Transverse colon (tissue), 4 donors: ENCODE measurements around the gene C6orf47. TPM values are rescaled to one million over a fixed set of nuclear protein-coding genes. Genes with fewer than 3 reads are reported as not detected.

ENCODE experiments used
- DNase-seq: peaks from one replicate; pipeline ENCODE4 v3.0.0-alpha.2; 2019
- H3K27ac ChIP-seq, 4 donors: fragments of 200-600 bp; sonication (generic); 2 replicates each; pipeline ENCODE4 v1.5.1; 2016 to 2018; ENCODE audit warnings: inconsistent platforms in 4 of 4
- H3K27me3 ChIP-seq: fragments of 200-600 bp; sonication (generic); 2 replicates; pipeline ENCODE4 v1.5.1; 2017; ENCODE audit warnings: inconsistent platforms
- H3K36me3 ChIP-seq, 4 donors: fragments of 200-600 bp; sonication (generic); 2 replicates each; pipeline ENCODE4 v1.5.1; 2017 to 2019; ENCODE audit warnings: inconsistent platforms in 4 of 4
- H3K4me1 ChIP-seq, 4 donors: fragments of 200-600 bp; sonication (generic); 2 replicates each; pipeline ENCODE4 v1.5.1; 2017 to 2020; ENCODE audit warnings: inconsistent platforms in 4 of 4
- H3K4me3 ChIP-seq, 4 donors: fragments of 200-600 bp; sonication (generic); 1 replicate in 1 of 4; 2 replicates in 3 of 4; pipeline versions ENCODE4 v1.5.1 to v1.6.1; 2017 to 2019; ENCODE audit warnings: inconsistent platforms in 4 of 4
- H3K9me3 ChIP-seq, 2 donors: fragments of 200-600 bp; sonication (generic); 2 replicates each; pipeline ENCODE4 v1.5.1; 2017 to 2019; ENCODE audit warnings: inconsistent platforms in 2 of 2
- CTCF ChIP-seq, 5 experiments: fragments of 200-600 bp in 3 of 5; fragments of 450-650 bp in 2 of 5; sonication (generic) in 3 of 5; IDR thresholded peaks; 1 replicate in 2 of 5; 2 replicates in 3 of 5; pipeline ENCODE4 v1.5.1; 2016 to 2017; ENCODE audit warnings: antibody characterized with exemption in 5 of 5, inconsistent platforms in 3 of 5, mild to moderate bottlenecking in 2 of 5, moderate library complexity in 1 of 5
- EP300 ChIP-seq: sonication (generic); formaldehyde crosslinking; IDR thresholded peaks from one replicate; pipeline ENCODE4 v1.6.1; 2017; ENCODE audit warnings: antibody characterized with exemption, low read depth
- POLR2A ChIP-seq: fragments of 450-650 bp; IDR thresholded peaks from one replicate; pipeline ENCODE4 v1.6.1; 2016; ENCODE audit warnings: antibody characterized with exemption, mild to moderate bottlenecking, moderate library complexity
- POLR2AphosphoS5 ChIP-seq, 3 donors: sonication (generic); formaldehyde crosslinking; IDR thresholded peaks; one replicate each; pipeline ENCODE4 v1.6.1; 2016; ENCODE audit warnings: antibody characterized with exemption in 3 of 3
- WGBS, 2 donors: methylation state at CpG; one replicate each; pipeline ENCODE4 v1.1.5; 2018; ENCODE audit warnings: low coverage in 1 of 2; 5-methylcytosine and 5-hydroxymethylcytosine counted together
- in situ Hi-C, 4 donors: fragments of 200-750 bp; cut with MboI; loops; one replicate each; pipeline versions ENCODE4 v1.15.0 to v1.15.1; 2017; ENCODE audit warnings: low sequenced_read_pairs in 3 of 4, low pct_ligation_motif_present in 1 of 4, low pct_unique_long_range_greater_than_20kb in 1 of 4
- intact Hi-C: fragments of 100-400 bp; cut with DNase I; formaldehyde crosslinking; loops from one replicate; pipeline ENCODE4 v1.15.1; 2023; ENCODE audit warnings: low total_unique reads
- total RNA-seq, 4 donors: library from RNA; depleted of rRNA; stranded (reverse); fragments of >200 nt; gene quantifications; one replicate each; pipeline ENCODE4 v1.1.0, GENCODE V29; 2016

Gene C6orf47
- total RNA-seq, 4 donors from 2014 or later: 18.7 to 45.7 (median 25.2) TPM

GRCh38 chr6:31639449-31639861 is 21.1 kb downstream of the C6orf47 start:
- Histone ChIP-seq H3K4me1 (no peaks in the 10 kb centered on the region), H3K27ac (no peak overlapping the region), H3K4me3 (no peak overlapping the region), H3K27me3 (no peaks in the 10 kb centered on the region), H3K36me3 (peaks cover 0 to 83% (median 41%) of the 10 kb centered on the region in 4 donors), H3K9me3 (no peaks in the 10 kb centered on the region)
- in situ Hi-C loops: no loop called here
- WGBS, 2 donors: 78 to 81% methylated on average over 5 to 10 of the region's 10 CpGs
- intact Hi-C loops: no loop called here
- no peak for TF ChIP-seq POLR2A
- TF ChIP-seq CTCF (IDR thresholded peaks at IDR 0.05): no peak
- DNase-seq: no peak

- in situ Hi-C loops (no loop called here), intact Hi-C loops (no loop called here)
- WGBS, 2 donors: 75 to 93% methylated on average over 3 to 9 of the region's 9 CpGs
- no peaks in the 10 kb centered on the region for H3K27me3 ChIP-seq
- no peak overlapping the region for H3K4me3 ChIP-seq
- H3K36me3 ChIP-seq: peaks cover 0 to 83% (median 42%) of the 10 kb centered on the region in 4 donors
- no peak overlapping the region for H3K27ac ChIP-seq
- TF ChIP-seq CTCF (IDR thresholded peaks at IDR 0.05) (no peak), POLR2AphosphoS5 (IDR thresholded peaks at IDR 0.05) (no peak), EP300 (no peak), POLR2A (no peak)
- no peaks in the 10 kb centered on the region for H3K9me3 ChIP-seq
- H3K4me1 ChIP-seq: no peaks in the 10 kb centered on the region
- no peak for DNase-seq
Measured at GRCh38 chr6:31639043-31639442, 21.5 kb downstream of the C6orf47 start.

- intact Hi-C loops: no loop called here
- TF ChIP-seq POLR2A (no peak), EP300 (no peak), CTCF (IDR thresholded peaks at IDR 0.05) (no peak), POLR2AphosphoS5 (IDR thresholded peaks at IDR 0.05) (no peak)
- Histone ChIP-seq H3K9me3 (no peaks in the 10 kb centered on the region), H3K27me3 (no peaks in the 10 kb centered on the region), H3K4me3 (no peak overlapping the region), H3K36me3 (peaks cover 0 to 73% (median 39%) of the 10 kb centered on the region in 4 donors), H3K4me1 (no peaks in the 10 kb centered on the region), H3K27ac (no peak overlapping the region)
- no peak for DNase-seq
- WGBS, 2 donors: 80 to 87% methylated on average over 3 to 25 of the region's 27 CpGs
- in situ Hi-C loops: no loop called here
Measured at GRCh38 chr6:31636698-31637596, 23.6 kb downstream of the C6orf47 start.

GRCh38 chr6:31634969-31635575 is 25.5 kb downstream of the C6orf47 start:
- Histone ChIP-seq H3K9me3 (no peaks in the 10 kb centered on the region), H3K36me3 (peaks cover 0 to 71% (median 35%) of the 10 kb centered on the region in 4 donors)
- DNase-seq: no peak

More at GRCh38 chr6:31634969-31635575, 25.5 kb downstream of the C6orf47 start:
- intact Hi-C loops (no loop called here), in situ Hi-C loops (no loop called here)
- H3K4me1 ChIP-seq: no peaks in the 10 kb centered on the region
- no peak for TF ChIP-seq POLR2AphosphoS5 (IDR thresholded peaks at IDR 0.05)
- TF ChIP-seq POLR2A: no peak
- no peak for TF ChIP-seq EP300
- no peak for TF ChIP-seq CTCF (IDR thresholded peaks at IDR 0.05)
- no peaks in the 10 kb centered on the region for H3K27me3 ChIP-seq
- 80 to 85% methylated on average over 2 to 11 of the region's 11 CpGs for WGBS, 2 donors
- no peak overlapping the region for H3K4me3 ChIP-seq
- no peak overlapping the region for H3K27ac ChIP-seq
